Measurements from ENCODE around the gene SPINDOC. TPM values are rescaled to one million over a fixed set of nuclear protein-coding genes. Genes with fewer than 3 reads are reported as not detected.

The SPINDOC gene
- total RNA-seq, 1 experiment from 2014 or later = 121 TPM

DNA sequence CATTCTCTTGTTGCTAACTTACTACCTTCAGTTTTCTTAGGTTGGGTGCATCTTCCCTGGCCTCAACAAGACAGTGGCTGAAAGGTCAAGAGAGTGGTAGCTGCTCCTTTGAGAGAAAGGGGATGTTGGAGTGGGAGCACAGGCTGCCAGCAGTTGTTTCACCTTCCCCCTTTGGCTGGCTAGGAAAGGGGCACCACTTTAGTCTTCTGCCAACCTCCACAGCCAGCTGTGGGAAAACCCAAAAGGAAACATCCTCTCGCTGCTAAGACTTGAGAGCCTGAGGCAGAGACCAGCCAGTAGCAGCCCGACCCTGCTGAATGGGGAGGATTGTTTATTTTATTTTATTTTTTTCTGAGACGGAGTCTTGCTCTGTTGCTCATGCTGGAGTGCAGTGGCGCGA, 60.1 kb downstream of the SPINDOC start:
- 0 out of 7 replicates have a peak overlapping the region, but pooled peaks of 1 of the 3 experiments have one; percentile 32 for H3K27ac Mint-ChIP-seq
- Histone ChIP-seq H3K4ac (ENCODE audit: low read depth, low read length) (no peak overlapping the region), H4K91ac (ENCODE audit: insufficient read length, low read depth, low read length) (no peak overlapping the region), H4K5ac (ENCODE audit: insufficient read length, low read depth, low read length) (no peak overlapping the region), H3K23me2 (ENCODE audit: insufficient read length, low read depth, low read length, poor library complexity, severe bottlenecking) (no peaks in the 10 kb centered on the region), H3K9ac (ENCODE audit: extremely low read depth, insufficient read length, low read length) (no peak overlapping the region), H3K23ac (ENCODE audit: insufficient read length, low read depth, low read length) (no peak overlapping the region), H2BK120ac (ENCODE audit: low read depth, low read length, poor library complexity, severe bottlenecking) (no peak overlapping the region), H3T11ph (ENCODE audit: low read length) (no peak overlapping the region), H3K14ac (ENCODE audit: insufficient read depth, low read length) (no peak overlapping the region), H3K27me3 (ENCODE audit: insufficient read depth, low read length) (no peaks in the 10 kb centered on the region), H2AK5ac (ENCODE audit: insufficient read length, low read length) (no peak overlapping the region), H2BK20ac (ENCODE audit: low read depth, low read length, poor library complexity, severe bottlenecking) (no peak overlapping the region), H3K79me1 (ENCODE audit: insufficient read depth, low read depth, low read length, poor library complexity, severe bottlenecking) (peaks cover 10% of the 10 kb centered on the region), H4K20me1 (ENCODE audit: control insufficient read depth, insufficient read depth, insufficient read length) (no peaks in the 10 kb centered on the region), H3K9me3 (ENCODE audit: control insufficient read depth, low read depth, low read length) (no peaks in the 10 kb centered on the region), H3K27ac (ENCODE audit: insufficient read length, low read depth, low read length) (no peak overlapping the region), H3K56ac (ENCODE audit: insufficient read length, low read depth, low read length) (no peak overlapping the region), H3K18ac (ENCODE audit: insufficient read length, low read depth, low read length) (no peak overlapping the region), H3K4me2 (ENCODE audit: insufficient read depth, insufficient read length, low read length) (no peak overlapping the region), H3K4me1 (ENCODE audit: insufficient read depth, low read length) (peaks cover 12% of the 10 kb centered on the region; the same call in 1 of the 2 replicates), H2BK5ac (ENCODE audit: insufficient read length, low read length) (no peak overlapping the region), H2BK15ac (ENCODE audit: low read depth, low read length) (no peak overlapping the region), H2AFZ (ENCODE audit: low read length) (no peak overlapping the region), H3K79me2 (ENCODE audit: insufficient read depth, low read length) (peaks cover 19% of the 10 kb centered on the region; the same call in 1 of the 2 replicates), H2BK12ac (ENCODE audit: insufficient read length, low read depth, low read length) (no peak overlapping the region), H4K8ac (replicated peaks; ENCODE audit: insufficient read length, low read depth, low read length) (no peak overlapping the region)
- DNase-seq = no peak
- peaks cover 3 to 8% (median 7%) of the 10 kb centered on the region in 3 experiments for H3K36me3 Mint-ChIP-seq (ENCODE audit: insufficient read depth in 1 of 3, low read depth in 3 of 3)
- TF ChIP-seq, protein P1, sequence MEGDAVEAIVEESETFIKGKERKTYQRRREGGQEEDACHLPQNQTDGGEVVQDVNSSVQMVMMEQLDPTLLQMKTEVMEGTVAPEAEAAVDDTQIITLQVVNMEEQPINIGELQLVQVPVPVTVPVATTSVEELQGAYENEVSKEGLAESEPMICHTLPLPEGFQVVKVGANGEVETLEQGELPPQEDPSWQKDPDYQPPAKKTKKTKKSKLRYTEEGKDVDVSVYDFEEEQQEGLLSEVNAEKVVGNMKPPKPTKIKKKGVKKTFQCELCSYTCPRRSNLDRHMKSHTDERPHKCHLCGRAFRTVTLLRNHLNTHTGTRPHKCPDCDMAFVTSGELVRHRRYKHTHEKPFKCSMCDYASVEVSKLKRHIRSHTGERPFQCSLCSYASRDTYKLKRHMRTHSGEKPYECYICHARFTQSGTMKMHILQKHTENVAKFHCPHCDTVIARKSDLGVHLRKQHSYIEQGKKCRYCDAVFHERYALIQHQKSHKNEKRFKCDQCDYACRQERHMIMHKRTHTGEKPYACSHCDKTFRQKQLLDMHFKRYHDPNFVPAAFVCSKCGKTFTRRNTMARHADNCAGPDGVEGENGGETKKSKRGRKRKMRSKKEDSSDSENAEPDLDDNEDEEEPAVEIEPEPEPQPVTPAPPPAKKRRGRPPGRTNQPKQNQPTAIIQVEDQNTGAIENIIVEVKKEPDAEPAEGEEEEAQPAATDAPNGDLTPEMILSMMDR (conservative IDR thresholded peaks at IDR 0.05) = no peak
- no peaks in the 10 kb centered on the region for H3K27me3 Mint-ChIP-seq (ENCODE audit: low read depth)
- no CpG with 5 or more reads among the region's 5 CpGs for WGBS (ENCODE audit: extremely low coverage, insufficient read length, low lambda C conversion rate)
- no peaks in the 10 kb centered on the region for H3K9me3 Mint-ChIP-seq
- peaks cover 45 to 50% of the 10 kb centered on the region in 2 experiments for H3K4me1 Mint-ChIP-seq
- no peak overlapping the region for H3K4me3 Mint-ChIP-seq

Measured in H9 (cell line).